ENCODE data around the gene UBR1.

UBR1 gene

DNA sequence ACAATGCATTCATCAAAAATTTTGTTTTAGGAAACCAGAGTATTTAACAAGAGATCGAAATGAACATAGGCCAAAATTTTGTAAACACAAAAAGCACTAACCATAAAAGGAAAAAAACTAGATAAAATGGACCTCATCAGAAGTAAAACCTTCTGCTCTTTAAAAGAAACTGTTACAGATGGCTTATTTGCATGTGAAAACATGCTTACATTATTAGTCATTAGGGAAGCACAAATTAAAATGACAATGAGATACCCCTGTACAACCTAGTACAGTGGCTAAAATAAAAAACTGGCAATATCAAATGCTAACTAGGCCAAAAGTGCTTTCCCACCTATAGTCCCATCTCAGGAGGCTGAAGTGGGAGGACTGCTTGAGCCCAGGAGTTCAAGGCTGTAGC is 19.3 kb downstream of the UBR1 start:
- H3K27ac ChIP-seq: no peak overlapping the region
- TF ChIP-seq ZFX (IDR thresholded peaks at IDR 0.05; ENCODE audit: borderline replicate concordance) (no peak), CTCF (IDR thresholded peaks at IDR 0.05) (no peak)

- no peak for TF ChIP-seq CTCF (IDR thresholded peaks at IDR 0.05)
- no peak for TF ChIP-seq ZFX (IDR thresholded peaks at IDR 0.05; ENCODE audit: borderline replicate concordance)
- H3K27ac ChIP-seq: no peak overlapping the region
Measured at GRCh38 chr15:43085921-43086320, 19.9 kb downstream of the UBR1 start.

- no peak overlapping the region for H3K27ac ChIP-seq
- TF ChIP-seq CTCF (IDR thresholded peaks at IDR 0.05) (no peak), ZFX (IDR thresholded peaks at IDR 0.05; ENCODE audit: borderline replicate concordance) (no peak)
Measured at GRCh38 chr15:43082509-43082908, 23.3 kb downstream of the UBR1 start.

DNA sequence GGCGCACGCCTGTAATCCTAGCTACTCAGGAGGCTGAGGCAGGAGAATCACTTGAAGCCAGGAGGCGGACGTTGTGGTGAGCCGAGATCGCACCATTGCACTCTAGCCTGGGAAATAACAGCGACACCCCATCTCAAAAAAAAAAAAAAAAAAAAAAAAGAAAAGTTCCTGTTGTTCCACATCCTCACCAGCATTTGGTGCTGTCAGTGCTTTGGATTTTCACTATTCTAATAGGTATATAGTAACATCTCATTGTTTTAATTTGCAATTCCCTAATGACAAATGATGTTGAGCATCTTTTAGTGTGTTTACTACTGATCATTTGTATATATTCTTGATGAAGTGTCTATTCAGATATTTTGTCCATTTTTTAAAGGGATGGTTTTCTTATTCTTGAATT is 24.6 kb downstream of the UBR1 start:
- TF ChIP-seq CTCF (IDR thresholded peaks at IDR 0.05) (no peak), ZFX (IDR thresholded peaks at IDR 0.05; ENCODE audit: borderline replicate concordance) (no peak)
- H3K27ac ChIP-seq: no peak overlapping the region

DNA sequence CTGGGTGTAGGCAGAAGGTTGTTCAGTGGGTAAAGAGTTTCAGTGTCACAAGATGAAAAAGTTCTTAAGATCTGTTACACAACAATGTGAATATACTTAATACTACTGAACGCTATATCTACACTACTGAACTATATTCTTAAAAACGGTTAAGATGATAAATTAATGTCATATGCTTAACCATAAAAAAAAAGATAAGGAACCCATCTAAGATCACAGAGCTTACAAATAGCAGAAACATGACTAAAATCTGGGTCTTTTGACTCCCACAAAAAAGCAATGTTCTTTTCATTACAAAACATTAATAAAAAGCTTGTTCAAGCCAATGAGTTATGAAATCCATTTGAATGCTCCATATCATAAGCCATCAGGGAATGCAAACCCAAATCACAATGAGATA is 34.4 kb downstream of the UBR1 start:
- TF ChIP-seq CTCF (IDR thresholded peaks at IDR 0.05) (no peak), ZFX (IDR thresholded peaks at IDR 0.05; ENCODE audit: borderline replicate concordance) (no peak)
- H3K27ac ChIP-seq: no peak overlapping the region

GRCh38 chr15:43070893-43071292 is 34.9 kb downstream of the UBR1 start:
- no peak overlapping the region for H3K27ac ChIP-seq
- TF ChIP-seq CTCF (IDR thresholded peaks at IDR 0.05): no peak
- no peak for TF ChIP-seq ZFX (IDR thresholded peaks at IDR 0.05; ENCODE audit: borderline replicate concordance)

DNA sequence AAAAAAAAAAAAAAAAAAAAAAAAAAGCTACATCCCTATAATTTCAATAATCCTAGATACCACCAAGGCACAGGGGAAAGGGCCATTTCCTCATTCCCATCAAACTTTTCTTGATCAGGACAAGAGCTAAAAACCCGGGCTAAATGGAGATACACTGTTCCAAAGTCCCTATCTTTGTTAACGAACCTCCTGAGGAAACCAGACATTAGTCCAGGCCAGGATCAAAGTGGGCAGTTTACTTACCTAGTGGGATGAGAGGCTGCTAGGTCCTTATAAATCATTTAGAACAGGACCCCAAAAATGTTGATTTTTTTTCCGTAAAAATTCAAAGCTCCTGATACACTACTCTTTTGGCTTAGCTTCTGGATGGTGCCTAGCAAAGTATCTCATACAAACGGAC is 35.6 kb downstream of the UBR1 start:
- H3K27ac ChIP-seq: no peak overlapping the region

More for the DNA sequence above, 35.6 kb downstream of the UBR1 start:
- TF ChIP-seq CTCF (IDR thresholded peaks at IDR 0.05) (no peak), ZFX (IDR thresholded peaks at IDR 0.05; ENCODE audit: borderline replicate concordance) (no peak)

Measured in 22Rv1 (cell line).